ENCODE measurements around the gene THADA. TPM values are rescaled to one million over a fixed set of nuclear protein-coding genes. Genes with fewer than 3 reads are reported as not detected.

THADA gene
- polyA plus RNA-seq, 3 donors: 7.3 to 11.2 (median 9.7) TPM

DNA sequence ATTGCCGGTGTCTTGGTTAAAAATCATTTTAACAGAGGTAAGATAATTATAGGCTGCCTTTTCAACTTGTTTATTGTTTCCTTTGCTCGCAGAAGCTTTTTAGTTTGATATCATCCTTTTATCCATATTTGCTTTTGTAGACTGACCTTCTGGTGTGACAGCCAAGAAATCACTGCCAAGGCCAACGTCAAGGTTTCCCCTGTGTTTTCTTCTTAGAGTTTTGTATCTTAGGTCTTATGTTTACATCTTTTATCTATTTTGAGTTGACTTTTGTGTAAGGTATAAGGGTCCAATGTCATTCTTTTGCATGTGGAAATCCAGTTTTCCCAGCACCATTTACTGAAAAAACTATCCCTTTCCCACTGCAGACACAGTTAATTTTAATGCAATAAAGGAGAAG lies 240.4 kb downstream of the THADA start:
- Histone ChIP-seq H3K36me3 (replicated peaks in 1 of 2; ENCODE audit: control insufficient read depth in 1 of 2, insufficient read depth in 2 of 2, low read length in 2 of 2) (no peaks in the 10 kb centered on the region), H2AFZ (ENCODE audit: insufficient read depth, low read depth, low read length, poor library complexity, severe bottlenecking) (no peak overlapping the region), H3K4me3 (replicated peaks in 1 of 3; ENCODE audit: low read depth in 2 of 3, low read length in 3 of 3) (no peak overlapping the region), H3K79me2 (ENCODE audit: insufficient read depth, low read length) (no peaks in the 10 kb centered on the region), H3K9ac (ENCODE audit: insufficient read depth, low read length, poor library complexity, severe bottlenecking) (no peak overlapping the region), H3K27me3 (ENCODE audit: control insufficient read depth in 2 of 2, insufficient read depth in 2 of 2, low read length in 2 of 2) (no peaks in the 10 kb centered on the region), H3K4me2 (replicated peaks; ENCODE audit: extremely low read depth, low read length, poor library complexity, severe bottlenecking) (no peak overlapping the region), H4K20me1 (ENCODE audit: insufficient read depth, low read length) (no peaks in the 10 kb centered on the region), H3K27ac (ENCODE audit: low read depth in 1 of 2, low read length in 2 of 2) (peak overlapping the region in 1 of 2 donors; percentile 40), H3K4me1 (ENCODE audit: control insufficient read depth in 1 of 2, insufficient read depth in 2 of 2, low read length in 2 of 2) (peaks cover 0 to 3% of the 10 kb centered on the region in 2 donors), H3K9me3 (replicated peaks in 1 of 2; ENCODE audit: control insufficient read depth in 1 of 2, insufficient read depth in 1 of 2, low read length in 2 of 2) (peaks cover 0 to 4% of the 10 kb centered on the region in 2 donors)
- no CpG with 5 or more reads among the region's 3 CpGs for WGBS (ENCODE audit: insufficient coverage)
- intact Hi-C loops (cut with micrococcal nuclease): no loop called here
- H3K9me3 Mint-ChIP-seq: peaks cover 0 to 6% (median 4%) of the 10 kb centered on the region in 7 donors
- H3K36me3 Mint-ChIP-seq: peaks cover 3 to 16% of the 10 kb centered on the region in 2 donors
- H3K4me3 Mint-ChIP-seq: no peak overlapping the region
- peak overlapping the region in 2 of 7 donors; percentile 21 to 40 for H3K27ac Mint-ChIP-seq
- H3K4me1 Mint-ChIP-seq: peaks cover 18% of the 10 kb centered on the region
- peaks cover 0 to 2% (median 0%) of the 10 kb centered on the region in 3 donors for H3K27me3 Mint-ChIP-seq (ENCODE audit: low read depth in 3 of 3)
- TF ChIP-seq, protein P1, sequence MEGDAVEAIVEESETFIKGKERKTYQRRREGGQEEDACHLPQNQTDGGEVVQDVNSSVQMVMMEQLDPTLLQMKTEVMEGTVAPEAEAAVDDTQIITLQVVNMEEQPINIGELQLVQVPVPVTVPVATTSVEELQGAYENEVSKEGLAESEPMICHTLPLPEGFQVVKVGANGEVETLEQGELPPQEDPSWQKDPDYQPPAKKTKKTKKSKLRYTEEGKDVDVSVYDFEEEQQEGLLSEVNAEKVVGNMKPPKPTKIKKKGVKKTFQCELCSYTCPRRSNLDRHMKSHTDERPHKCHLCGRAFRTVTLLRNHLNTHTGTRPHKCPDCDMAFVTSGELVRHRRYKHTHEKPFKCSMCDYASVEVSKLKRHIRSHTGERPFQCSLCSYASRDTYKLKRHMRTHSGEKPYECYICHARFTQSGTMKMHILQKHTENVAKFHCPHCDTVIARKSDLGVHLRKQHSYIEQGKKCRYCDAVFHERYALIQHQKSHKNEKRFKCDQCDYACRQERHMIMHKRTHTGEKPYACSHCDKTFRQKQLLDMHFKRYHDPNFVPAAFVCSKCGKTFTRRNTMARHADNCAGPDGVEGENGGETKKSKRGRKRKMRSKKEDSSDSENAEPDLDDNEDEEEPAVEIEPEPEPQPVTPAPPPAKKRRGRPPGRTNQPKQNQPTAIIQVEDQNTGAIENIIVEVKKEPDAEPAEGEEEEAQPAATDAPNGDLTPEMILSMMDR (IDR thresholded peaks at IDR 0.05): no peak
- DNase-seq: no peak

DNA sequence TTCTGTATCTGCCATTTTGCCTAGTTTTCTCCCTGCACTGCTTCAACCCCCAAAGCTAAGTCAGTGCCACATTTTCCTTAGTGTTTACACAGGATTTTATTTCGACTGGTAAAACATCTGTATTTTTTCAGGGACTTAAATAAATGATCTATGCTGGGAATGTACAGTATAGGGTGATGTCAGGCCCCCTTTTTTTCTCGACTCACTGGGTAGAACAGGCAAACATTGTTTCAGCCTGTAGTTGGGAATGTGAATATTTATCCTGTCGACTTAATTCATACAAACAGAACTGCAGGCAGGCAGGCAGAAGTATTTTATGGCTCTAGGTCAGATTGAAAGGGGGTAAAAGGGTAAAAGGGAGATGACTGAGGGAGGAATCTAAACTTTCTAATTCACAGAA lies 245.9 kb downstream of the THADA start:
- H3K27ac Mint-ChIP-seq: no peak overlapping the region
- Histone ChIP-seq H3K9me3 (replicated peaks in 1 of 2; ENCODE audit: control insufficient read depth in 1 of 2, insufficient read depth in 1 of 2, low read length in 2 of 2) (peaks cover 0 to 4% of the 10 kb centered on the region in 2 donors), H3K4me1 (ENCODE audit: control insufficient read depth in 1 of 2, insufficient read depth in 2 of 2, low read length in 2 of 2) (peaks cover 0 to 3% of the 10 kb centered on the region in 2 donors), H2AFZ (ENCODE audit: insufficient read depth, low read depth, low read length, poor library complexity, severe bottlenecking) (no peak overlapping the region), H3K4me3 (replicated peaks in 1 of 3; ENCODE audit: low read depth in 2 of 3, low read length in 3 of 3) (no peak overlapping the region), H3K79me2 (ENCODE audit: insufficient read depth, low read length) (no peaks in the 10 kb centered on the region), H3K4me2 (replicated peaks; ENCODE audit: extremely low read depth, low read length, poor library complexity, severe bottlenecking) (no peak overlapping the region), H3K36me3 (replicated peaks in 1 of 2; ENCODE audit: control insufficient read depth in 1 of 2, insufficient read depth in 2 of 2, low read length in 2 of 2) (no peaks in the 10 kb centered on the region), H3K9ac (ENCODE audit: insufficient read depth, low read length, poor library complexity, severe bottlenecking) (no peak overlapping the region), H4K20me1 (ENCODE audit: insufficient read depth, low read length) (no peaks in the 10 kb centered on the region), H3K27ac (ENCODE audit: low read depth in 1 of 2, low read length in 2 of 2) (no peak overlapping the region), H3K27me3 (ENCODE audit: control insufficient read depth in 2 of 2, insufficient read depth in 2 of 2, low read length in 2 of 2) (no peaks in the 10 kb centered on the region)
- peaks cover 0 to 5% (median 2%) of the 10 kb centered on the region in 7 donors for H3K9me3 Mint-ChIP-seq
- H3K4me3 Mint-ChIP-seq: no peak overlapping the region
- TF ChIP-seq, protein P1 (IDR thresholded peaks at IDR 0.05): no peak
- 100% methylated on average over 1 of the region's 3 CpGs for WGBS (ENCODE audit: insufficient coverage)
- peaks cover 15% of the 10 kb centered on the region for H3K4me1 Mint-ChIP-seq
- H3K27me3 Mint-ChIP-seq (ENCODE audit: low read depth in 3 of 3): peaks cover 0 to 4% (median 1%) of the 10 kb centered on the region in 3 donors
- H3K36me3 Mint-ChIP-seq: peaks cover 11 to 33% of the 10 kb centered on the region in 2 donors
- no peak for DNase-seq
- intact Hi-C loops (cut with micrococcal nuclease): no loop called here

Data from CD14-positive monocyte (primary cell).